GM19452 (cell line): Measurements from ENCODE around the gene HNMT.
"Not testable (repeated sequence)": the region's sequence is repeated elsewhere in the genome, so short reads cannot be mapped to it uniquely, and the experiment has no call there.

Experiments
- ATAC-seq: cut with Tn5 transposase; IDR thresholded peaks from one replicate; pipeline ENCODE4 v1.9.1; 2021; ENCODE audit not compliant: unreplicated experiment

Gene HNMT

DNA sequence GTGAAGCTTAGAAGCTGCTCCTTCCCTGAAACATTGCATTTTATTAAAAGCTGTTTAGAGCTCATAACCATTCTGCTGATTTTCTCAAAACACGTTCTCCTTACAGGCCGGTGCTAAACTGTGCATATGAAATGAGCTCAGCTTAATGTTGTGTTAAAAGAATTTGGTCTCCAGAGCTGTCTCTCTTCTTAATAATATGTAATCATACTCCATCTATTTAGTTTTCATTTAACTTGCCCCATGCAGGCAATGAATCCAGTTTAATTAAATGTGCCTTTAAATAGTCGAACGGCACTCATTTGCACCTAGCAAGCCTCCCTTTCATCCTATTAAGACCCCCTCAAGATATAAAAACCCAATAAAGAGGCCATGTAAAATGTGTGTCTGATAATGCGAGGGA is 76.3 kb downstream of the HNMT start:
- no peak for ATAC-seq

DNA sequence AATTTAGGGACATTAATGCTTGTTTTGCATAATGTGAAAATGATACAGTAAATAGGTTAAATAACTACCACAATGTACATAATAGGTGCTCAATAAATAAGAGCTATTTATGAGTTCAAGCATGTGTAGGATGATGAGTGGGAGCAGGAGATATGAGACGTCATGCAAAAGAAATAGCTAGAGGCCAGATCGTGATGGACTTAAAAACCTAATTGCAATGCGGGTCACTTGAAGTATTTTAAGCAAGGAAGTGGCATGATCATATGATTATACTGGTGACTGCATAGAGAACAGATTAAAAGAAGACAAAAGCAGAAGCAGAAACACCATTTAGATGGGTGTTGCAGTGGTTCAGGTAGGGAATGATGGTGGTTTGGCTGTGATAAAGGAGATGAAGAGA is 78.0 kb downstream of the HNMT start:
- ATAC-seq: no peak

DNA sequence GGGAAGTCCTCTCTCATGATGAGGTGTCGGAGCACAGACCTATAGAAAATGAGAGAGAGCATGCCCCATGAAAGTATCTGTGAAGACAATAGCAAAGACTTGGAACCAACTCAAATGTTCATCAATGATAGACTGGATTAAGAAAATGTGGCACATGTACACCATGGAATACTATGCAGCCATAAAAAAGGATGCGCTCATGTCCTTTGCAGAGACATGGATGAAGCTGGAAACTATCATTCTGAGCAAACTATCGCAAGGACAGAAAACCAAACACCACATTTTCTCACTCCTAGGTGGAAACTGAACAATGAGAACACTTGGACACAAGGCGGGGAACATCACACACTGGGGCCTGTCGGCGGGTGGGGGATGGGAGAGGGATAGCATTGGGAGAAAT is 79.3 kb downstream of the HNMT start:
- not testable (repeated sequence) for ATAC-seq

DNA sequence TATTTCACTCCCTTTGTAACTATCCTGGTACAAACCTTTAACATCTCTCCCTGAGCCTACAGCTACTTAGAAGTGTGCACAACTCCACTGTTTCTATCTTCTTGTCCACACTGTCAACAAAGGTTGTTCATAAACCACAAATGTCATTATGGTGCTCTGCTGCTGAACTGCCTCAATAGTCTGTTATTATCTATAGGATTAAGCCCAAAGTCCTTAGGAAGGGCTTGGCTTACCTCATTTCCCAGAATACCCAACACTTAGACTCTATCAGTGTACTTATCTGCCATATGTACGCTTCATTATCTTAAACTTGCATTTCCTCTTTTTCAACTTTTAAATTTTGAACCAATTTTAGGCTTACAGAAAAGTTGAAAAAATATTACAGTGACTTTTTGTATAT is 94.2 kb downstream of the HNMT start:
- ATAC-seq: no peak

DNA sequence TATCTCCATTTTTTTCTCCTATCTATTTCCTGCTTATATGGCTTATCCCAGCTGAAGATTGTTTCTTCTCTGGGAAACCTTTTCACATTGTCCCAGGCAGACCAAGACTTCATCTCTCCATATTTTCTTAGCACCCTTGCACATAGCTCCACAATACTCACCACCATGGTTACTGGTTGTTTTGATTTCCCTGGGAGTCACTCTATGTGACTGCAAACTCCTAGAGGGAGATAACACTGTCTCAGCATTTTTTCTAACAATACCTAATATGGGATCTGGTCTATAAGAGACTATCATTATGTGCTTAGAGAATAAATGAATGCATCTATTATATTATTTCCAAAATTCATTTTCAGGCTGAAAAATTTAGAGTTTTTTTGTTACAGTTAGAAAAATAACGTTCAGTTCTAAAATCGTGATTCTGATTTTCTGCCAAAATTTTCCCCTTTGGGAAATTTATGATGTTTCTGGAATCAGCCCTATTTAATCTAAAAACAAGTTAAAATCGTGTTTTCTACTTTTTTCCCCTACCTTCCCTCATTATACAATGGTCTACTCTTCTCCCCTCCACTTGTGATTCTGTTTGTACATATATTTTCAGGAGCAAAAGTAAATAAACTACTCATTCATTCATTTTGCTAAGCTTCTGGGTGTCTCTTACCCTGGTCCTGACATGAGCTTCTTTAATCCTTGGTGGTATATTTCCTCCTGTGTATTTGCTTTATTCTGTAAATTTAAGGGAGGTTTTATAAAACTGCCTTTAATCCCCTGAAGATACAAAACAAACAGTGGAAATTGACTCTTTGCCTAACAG is 95.4 kb downstream of the HNMT start:
- no peak for ATAC-seq

DNA sequence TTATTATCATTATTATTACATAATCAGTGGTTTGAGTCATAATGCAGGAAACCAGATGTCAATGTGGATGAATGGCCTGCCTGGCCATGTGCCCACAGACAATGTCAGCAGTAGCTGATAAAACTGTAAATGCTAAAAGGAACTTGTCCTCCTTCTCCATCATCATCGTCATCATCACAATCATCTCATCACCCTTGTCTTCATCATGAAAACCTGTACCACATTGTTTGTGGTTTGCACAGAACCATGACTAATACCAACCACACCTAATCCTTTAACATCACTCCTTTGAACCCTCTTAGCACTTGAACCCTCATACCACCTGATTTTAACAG is 96.0 kb downstream of the HNMT start:
- ATAC-seq: no peak

DNA sequence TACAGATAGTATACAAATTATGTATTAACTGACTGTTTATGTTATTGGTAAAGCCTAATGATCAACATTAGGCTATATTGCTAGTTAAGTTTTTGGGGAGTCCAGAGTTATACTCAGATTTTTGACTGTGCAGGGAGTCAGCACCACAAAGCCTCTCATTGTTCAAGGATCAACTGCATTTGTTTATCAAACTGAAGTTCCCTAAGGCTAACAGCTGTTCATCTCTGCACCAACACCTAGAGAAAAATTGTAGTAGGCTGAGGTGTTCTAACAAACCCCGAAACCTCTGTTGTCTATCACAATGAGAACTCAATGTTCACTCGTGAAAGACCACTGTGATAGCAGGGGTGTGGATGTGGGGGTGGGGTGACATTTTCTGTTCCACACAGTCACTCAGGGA is 97.7 kb downstream of the HNMT start:
- no peak for ATAC-seq

DNA sequence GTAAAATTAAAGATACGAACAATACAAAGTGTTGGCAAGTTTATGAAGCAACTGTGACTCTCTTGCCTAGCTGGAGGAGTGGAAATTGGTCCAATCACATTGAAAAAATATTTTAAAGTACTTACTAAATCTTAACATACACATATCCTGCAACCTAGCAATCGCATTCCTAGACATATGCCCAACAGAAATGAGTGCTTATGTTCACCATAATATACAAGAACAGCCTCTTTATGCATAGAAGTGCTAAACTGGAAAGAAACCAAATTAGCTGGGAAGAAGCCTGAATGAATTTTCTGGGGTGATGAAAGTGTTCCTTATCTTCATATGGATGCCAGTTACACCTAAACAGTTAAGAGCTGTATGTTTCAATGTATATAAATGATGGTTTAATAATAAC is 98.9 kb downstream of the HNMT start:
- ATAC-seq: no peak
